Type B pancreatic cell (in vitro differentiated cells): Measurements from ENCODE around the gene HSPG2. TPM values are rescaled to one million over a fixed set of nuclear protein-coding genes. Genes with fewer than 3 reads are reported as not detected.
"Not testable (repeated sequence)": the region's sequence is repeated elsewhere in the genome, so short reads cannot be mapped to it uniquely, and the experiment has no call there.

Source experiments
- DNase-seq: peaks from one replicate; pipeline ENCODE4 v3.0.0; 2021; ENCODE audit warnings: mixed read lengths; ENCODE audit not compliant: unreplicated experiment; ENCODE audit errors: extremely low spot score
- H3K27ac Mint-ChIP-seq: 2 replicates; pipeline ENCODE4 v1.8.0; 2021; ENCODE audit warnings: mild to moderate bottlenecking, mixed read lengths
- H3K27me3 Mint-ChIP-seq: 2 replicates; pipeline ENCODE4 v1.8.0; 2021; ENCODE audit warnings: mixed read lengths
- H3K36me3 Mint-ChIP-seq: 2 replicates; pipeline ENCODE4 v1.8.0; 2021; ENCODE audit warnings: mixed read lengths
- H3K4me1 Mint-ChIP-seq: one replicate; pipeline ENCODE4 v1.8.0; 2021; ENCODE audit warnings: mixed read lengths; ENCODE audit not compliant: unreplicated experiment
- H3K4me3 Mint-ChIP-seq: 2 replicates; pipeline ENCODE4 v1.8.0; 2021; ENCODE audit warnings: mild to moderate bottlenecking, mixed read lengths
- H3K9me3 Mint-ChIP-seq: 2 replicates; pipeline ENCODE4 v1.8.0; 2021; ENCODE audit warnings: mixed read lengths
- total RNA-seq: library from RNA; stranded (reverse); gene quantifications from 2 replicates; pipeline ENCODE4 v1.2.1, GENCODE V29; 2021; ENCODE audit warnings: low replicate concordance
- TF ChIP-seq, protein P1 (sequence below): fragments of 200-600 bp; sonication (generic); conservative IDR thresholded peaks from 2 replicates; pipeline ENCODE4 v1.5.0; 2021; ENCODE audit warnings: antibody characterized with exemption, mild to moderate bottlenecking

The HSPG2 gene
- total RNA-seq, 1 donor from 2014 or later = 130 TPM

DNA sequence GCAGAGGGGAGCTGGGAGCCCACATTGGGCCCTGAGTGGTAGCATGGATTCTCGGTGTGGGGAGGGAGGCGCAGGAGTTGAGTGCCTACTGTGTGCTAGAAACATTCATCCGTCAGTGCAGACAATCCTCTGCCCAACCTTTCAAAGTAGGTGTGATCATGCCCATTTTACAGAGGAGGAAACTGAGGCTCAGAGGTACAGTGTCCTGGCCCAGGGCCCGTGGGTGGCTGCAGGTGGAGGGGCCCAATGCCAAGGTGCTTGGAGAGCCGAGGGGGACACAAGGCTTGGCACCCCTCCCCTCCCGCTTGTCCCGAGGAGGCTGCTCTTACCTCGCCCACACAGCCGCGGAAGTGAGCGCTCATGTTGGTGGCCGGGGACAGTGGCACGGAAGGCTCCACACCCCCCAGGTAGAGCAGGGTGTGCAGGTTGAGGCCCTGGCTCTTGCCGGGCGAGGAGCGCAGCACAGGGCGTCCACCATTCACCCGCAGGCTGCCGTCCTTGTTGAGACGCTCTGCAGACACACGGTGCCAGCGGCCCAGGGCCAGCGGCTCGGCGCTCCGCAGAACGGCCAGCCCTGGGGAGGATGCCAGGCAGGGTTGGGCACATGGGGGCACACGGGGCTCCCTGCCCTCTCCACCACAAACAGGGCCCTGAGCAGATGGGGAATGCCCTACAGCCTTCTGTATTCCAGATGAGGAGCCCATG is 108.5 kb downstream of the HSPG2 start:
- H3K27me3 Mint-ChIP-seq = no peaks in the 10 kb centered on the region
- DNase-seq = no peak
- TF ChIP-seq, protein P1, sequence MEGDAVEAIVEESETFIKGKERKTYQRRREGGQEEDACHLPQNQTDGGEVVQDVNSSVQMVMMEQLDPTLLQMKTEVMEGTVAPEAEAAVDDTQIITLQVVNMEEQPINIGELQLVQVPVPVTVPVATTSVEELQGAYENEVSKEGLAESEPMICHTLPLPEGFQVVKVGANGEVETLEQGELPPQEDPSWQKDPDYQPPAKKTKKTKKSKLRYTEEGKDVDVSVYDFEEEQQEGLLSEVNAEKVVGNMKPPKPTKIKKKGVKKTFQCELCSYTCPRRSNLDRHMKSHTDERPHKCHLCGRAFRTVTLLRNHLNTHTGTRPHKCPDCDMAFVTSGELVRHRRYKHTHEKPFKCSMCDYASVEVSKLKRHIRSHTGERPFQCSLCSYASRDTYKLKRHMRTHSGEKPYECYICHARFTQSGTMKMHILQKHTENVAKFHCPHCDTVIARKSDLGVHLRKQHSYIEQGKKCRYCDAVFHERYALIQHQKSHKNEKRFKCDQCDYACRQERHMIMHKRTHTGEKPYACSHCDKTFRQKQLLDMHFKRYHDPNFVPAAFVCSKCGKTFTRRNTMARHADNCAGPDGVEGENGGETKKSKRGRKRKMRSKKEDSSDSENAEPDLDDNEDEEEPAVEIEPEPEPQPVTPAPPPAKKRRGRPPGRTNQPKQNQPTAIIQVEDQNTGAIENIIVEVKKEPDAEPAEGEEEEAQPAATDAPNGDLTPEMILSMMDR = no peak
- H3K4me3 Mint-ChIP-seq = no peak overlapping the region
- no peaks in the 10 kb centered on the region for H3K9me3 Mint-ChIP-seq
- peaks cover 16% of the 10 kb centered on the region for H3K36me3 Mint-ChIP-seq
- H3K27ac Mint-ChIP-seq = no peak overlapping the region
- no peaks in the 10 kb centered on the region for H3K4me1 Mint-ChIP-seq

- H3K36me3 Mint-ChIP-seq = peaks cover 14% of the 10 kb centered on the region
- no peaks in the 10 kb centered on the region for H3K4me1 Mint-ChIP-seq
- H3K4me3 Mint-ChIP-seq = no peak overlapping the region
- TF ChIP-seq, protein P1 = no peak
- H3K27me3 Mint-ChIP-seq = no peaks in the 10 kb centered on the region
- DNase-seq = no peak
- no peak overlapping the region for H3K27ac Mint-ChIP-seq
- no peaks in the 10 kb centered on the region for H3K9me3 Mint-ChIP-seq
These were observed 109.0 kb downstream of the HSPG2 start for GRCh38 chr1:21828075-21828474.

DNA sequence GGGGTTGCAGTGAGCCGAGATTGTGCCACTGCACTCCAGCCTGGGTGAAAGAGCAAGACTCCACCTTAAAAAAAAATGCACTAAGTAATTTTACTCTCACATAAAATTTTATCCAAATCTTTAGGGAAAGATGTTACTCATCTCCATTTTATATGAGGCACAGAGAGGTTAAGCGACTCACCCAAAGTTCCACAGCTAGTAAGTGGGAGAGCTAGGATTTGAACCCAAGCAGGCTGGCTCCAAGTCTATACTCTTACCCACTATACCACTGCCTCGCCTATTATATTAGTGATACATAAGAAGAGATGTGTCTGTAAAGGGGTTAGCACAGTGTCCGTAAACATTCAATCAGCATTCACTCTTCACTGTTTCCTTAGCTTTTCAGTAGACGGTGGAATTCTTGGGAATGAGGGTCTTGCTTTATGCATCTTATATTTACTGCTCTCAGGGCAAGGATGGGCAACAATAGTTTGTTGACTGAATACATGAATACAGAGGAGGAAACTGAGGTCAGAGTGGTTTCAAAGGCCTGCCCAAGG is 109.9 kb downstream of the HSPG2 start:
- no peaks in the 10 kb centered on the region for H3K27me3 Mint-ChIP-seq
- TF ChIP-seq, protein P1 = no peak
- H3K9me3 Mint-ChIP-seq = no peaks in the 10 kb centered on the region
- DNase-seq = no peak
- no peak overlapping the region for H3K27ac Mint-ChIP-seq
- H3K36me3 Mint-ChIP-seq = peaks cover 10% of the 10 kb centered on the region
- no peaks in the 10 kb centered on the region for H3K4me1 Mint-ChIP-seq
- H3K4me3 Mint-ChIP-seq = no peak overlapping the region

DNA sequence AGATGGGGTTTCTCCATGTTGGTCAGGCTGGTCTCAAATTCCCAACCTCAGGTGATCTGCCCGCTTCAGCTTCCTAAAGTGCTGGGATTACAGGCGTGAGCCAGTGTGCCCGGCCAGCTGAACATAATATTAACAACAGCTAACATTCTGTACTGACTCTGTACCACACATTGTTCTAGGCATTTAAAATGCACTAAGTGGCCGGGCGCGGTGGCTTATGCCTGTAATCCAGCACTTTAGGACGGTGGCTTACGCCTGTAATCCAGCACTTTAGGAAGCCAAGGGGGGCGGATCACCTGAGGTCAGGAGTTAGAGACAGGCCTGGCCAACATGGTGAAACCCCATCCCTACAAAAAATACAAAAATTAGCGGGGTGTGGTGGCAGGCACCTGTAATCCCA is 110.4 kb downstream of the HSPG2 start:
- H3K4me3 Mint-ChIP-seq, H3K9me3 Mint-ChIP-seq, H3K27me3 Mint-ChIP-seq, H3K36me3 Mint-ChIP-seq, H3K4me1 Mint-ChIP-seq, DNase-seq, H3K27ac Mint-ChIP-seq: not testable (repeated sequence)

- H3K27ac Mint-ChIP-seq = no peak overlapping the region
- H3K27me3 Mint-ChIP-seq = no peaks in the 10 kb centered on the region
- H3K4me3 Mint-ChIP-seq = no peak overlapping the region
- H3K36me3 Mint-ChIP-seq = peaks cover 5% of the 10 kb centered on the region
- no peaks in the 10 kb centered on the region for H3K4me1 Mint-ChIP-seq
- TF ChIP-seq, protein P1 = no peak
- H3K9me3 Mint-ChIP-seq = no peaks in the 10 kb centered on the region
- DNase-seq = no peak
These were observed 111.7 kb downstream of the HSPG2 start for GRCh38 chr1:21825393-21825792.

- TF ChIP-seq, protein P1 = no peak
- no peak overlapping the region for H3K27ac Mint-ChIP-seq
- H3K27me3 Mint-ChIP-seq = no peaks in the 10 kb centered on the region
- no peaks in the 10 kb centered on the region for H3K9me3 Mint-ChIP-seq
- H3K36me3 Mint-ChIP-seq = peaks cover 5% of the 10 kb centered on the region
- DNase-seq = no peak
- no peaks in the 10 kb centered on the region for H3K4me1 Mint-ChIP-seq
- no peak overlapping the region for H3K4me3 Mint-ChIP-seq
These were observed 112.2 kb downstream of the HSPG2 start for GRCh38 chr1:21824926-21825325.
